Fibroblast of lung (primary cell): ENCODE data around the gene GPR137.

Experiments used
- EZH2 ChIP-seq: IDR thresholded peaks from 2 replicates; pipeline ENCODE4 v1.5.1; 2012; ENCODE audit warnings: low read length, control low read depth, mild to moderate bottlenecking; ENCODE audit errors: missing control alignments
- TF ChIP-seq, protein P1 (sequence below), 2 donors: IDR thresholded peaks in 1 of 2; conservative IDR thresholded peaks in 1 of 2; 1 replicate in 1 of 2; 2 replicates in 1 of 2; pipeline ENCODE4 v1.5.1; 2011 to 2012; ENCODE audit warnings: low read length in 2 of 2, control low read depth in 1 of 2, inconsistent platforms in 1 of 2, low read depth in 1 of 2, mild to moderate bottlenecking in 1 of 2

DNA sequence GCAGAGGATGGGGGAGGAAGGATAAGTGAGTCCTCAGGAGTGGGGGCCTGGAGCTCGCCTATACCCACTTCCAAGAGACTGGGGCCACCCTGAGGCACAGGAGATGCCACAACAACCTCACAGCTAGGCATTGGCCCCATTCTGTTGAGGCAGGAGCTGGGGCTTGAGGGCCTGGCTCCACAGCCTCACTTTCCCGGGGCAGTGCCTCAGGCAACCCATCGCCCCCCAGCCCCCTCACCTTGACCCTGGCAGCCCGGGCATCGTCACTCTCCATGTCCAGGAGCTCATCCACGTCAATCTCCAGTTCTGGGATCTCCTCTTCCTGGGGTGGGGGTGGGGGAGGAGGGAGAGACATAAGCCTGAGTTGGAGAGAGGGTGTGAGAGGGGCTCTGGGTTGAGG, 40.7 kb upstream of the GPR137 start:
- TF ChIP-seq, protein P1, sequence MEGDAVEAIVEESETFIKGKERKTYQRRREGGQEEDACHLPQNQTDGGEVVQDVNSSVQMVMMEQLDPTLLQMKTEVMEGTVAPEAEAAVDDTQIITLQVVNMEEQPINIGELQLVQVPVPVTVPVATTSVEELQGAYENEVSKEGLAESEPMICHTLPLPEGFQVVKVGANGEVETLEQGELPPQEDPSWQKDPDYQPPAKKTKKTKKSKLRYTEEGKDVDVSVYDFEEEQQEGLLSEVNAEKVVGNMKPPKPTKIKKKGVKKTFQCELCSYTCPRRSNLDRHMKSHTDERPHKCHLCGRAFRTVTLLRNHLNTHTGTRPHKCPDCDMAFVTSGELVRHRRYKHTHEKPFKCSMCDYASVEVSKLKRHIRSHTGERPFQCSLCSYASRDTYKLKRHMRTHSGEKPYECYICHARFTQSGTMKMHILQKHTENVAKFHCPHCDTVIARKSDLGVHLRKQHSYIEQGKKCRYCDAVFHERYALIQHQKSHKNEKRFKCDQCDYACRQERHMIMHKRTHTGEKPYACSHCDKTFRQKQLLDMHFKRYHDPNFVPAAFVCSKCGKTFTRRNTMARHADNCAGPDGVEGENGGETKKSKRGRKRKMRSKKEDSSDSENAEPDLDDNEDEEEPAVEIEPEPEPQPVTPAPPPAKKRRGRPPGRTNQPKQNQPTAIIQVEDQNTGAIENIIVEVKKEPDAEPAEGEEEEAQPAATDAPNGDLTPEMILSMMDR (conservative IDR thresholded peaks at IDR 0.05 in 1 of 2, IDR thresholded peaks at IDR 0.05 in 1 of 2; ENCODE audit: low read depth in 1 of 2, low read length in 2 of 2) = no peak
- no peak for TF ChIP-seq EZH2
